CD4-positive, alpha-beta T cell treated with Interleukin-17A for 1 hour (primary cell): ENCODE measurements around the gene NDUFS6.

Experiments
- DNase-seq: peaks from one replicate; pipeline ENCODE4 v3.0.0-alpha.2; 2020

NDUFS6 gene

DNA sequence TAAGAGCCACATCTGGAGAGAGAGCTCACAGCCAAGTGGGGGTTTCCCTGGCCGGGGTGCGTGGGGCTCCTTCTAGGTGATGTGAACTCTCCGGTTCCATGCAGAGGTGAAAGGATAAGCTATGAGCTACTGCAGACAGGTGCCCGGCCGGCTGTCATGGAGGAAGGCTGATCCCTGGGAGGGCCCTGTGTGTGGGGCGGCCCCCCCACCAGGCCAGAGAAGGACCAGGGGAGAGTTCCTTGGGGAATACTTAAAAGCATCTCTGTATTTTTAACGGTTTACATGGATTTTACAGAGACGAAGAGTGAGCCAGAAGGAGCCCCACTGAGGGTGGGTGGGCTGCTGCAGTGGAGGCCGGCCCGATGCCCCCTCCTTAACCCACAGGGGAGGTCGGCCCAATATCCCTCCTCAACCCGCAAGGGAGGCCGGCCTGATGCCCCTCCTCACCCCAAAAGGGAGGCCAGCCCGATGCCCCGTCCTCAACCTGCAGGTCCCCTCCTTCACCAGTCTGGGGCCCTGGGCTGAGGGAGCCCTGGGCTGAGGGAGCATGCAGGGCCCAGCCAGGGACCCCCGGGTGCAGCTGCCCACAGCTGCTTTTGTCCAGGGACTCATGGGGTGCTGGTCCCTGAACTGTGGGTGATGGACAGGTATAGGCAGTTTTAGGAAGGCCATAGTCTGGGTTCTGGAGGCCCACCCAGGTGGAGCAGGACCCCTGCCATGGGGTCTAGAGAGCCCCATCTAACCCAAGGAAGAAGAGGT is 33.5 kb upstream of the NDUFS6 start:
- DNase-seq = no peak

DNA sequence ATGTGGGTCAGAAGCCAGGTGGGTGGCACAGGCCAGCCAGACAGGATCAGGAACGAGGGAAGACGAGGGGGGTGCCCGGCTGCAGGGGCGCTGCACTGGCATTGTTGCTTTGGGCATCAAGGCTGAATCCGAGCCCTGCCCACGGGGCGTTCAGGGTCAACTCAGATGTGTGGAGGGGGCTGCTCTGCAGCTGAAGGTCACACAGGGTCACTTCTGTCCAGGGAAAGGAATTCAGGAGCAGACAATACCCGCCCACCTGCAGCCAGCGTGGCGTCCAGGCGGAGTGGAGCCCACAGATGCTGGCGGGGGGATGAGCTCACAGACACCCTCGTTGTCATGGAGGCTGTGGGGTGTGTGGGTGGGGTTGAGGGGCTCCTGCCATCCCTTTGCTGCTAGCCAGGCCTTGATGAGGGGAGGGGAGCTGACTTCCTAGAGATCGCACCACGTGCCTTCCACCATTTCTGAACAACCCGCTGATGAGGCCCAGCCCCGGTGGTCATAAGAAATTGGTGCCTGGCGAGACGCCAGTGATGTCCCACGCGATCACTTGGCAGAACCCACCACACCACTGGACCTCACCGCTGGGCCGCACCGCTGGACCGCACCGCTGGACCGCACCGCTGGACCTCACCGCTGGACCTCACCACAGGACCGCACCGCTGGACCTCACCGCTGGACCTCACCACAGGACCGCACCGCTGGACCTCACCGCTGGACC is 32.8 kb upstream of the NDUFS6 start:
- DNase-seq = no peak

DNA sequence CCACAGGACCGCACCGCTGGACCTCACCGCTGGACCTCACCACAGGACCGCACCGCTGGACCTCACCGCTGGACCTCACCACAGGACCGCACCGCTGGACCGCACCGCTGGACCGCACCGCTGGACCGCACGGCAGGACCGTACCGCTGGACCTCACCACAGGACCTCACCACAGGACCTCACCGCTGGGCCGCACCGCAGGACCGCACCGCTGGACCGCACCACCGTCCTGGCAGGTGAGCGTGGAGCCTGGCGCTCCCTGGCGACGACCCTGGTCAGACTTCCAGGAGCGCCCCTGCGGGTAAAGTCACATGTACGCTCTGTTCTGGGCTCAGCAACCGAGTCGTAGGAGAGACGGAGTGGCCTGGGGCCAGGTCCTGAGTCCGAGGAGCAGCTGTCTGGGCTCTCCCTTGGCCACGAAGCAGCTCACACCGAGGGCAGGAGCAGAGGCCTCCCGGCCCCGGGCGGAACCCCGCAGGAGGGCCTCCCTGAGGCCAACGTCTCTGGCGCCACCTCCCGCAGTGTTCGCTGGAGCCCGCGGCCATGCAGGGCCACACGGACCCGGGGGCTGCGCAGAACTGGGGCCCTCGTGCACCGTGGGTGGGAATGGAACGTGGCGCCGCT is 32.1 kb upstream of the NDUFS6 start:
- DNase-seq = no peak

DNA sequence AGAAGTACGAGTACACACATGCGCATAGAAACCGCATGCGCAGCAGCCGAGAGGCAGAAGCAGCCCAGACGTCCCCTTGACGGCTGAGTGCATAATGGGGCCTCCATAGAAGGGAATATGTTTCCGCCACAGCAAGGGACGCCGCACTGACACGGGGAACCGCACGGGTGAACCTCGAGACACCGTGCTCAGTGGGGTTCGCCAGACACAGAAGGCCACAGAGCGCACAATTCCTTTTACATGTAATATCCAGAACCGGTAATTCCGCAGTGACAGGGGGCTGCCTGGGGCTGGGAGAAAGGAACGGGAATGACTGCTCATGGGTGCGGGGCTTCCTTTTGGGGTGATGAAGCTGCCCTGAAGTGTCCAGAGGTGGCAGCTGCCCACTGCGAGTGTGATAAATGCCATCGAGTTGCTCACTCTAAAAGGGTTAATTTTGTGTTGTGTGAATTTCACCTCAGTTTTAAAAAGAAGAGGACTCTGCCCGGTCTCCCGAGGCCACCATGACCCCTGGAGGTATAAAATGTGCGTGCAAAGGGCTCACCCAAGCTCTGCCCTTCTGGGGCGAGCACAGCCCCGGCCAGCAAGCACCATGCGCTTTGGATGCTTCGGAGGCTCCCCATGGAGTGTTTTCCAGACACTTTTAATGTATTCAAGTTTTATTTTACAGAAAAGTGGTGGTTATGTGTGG is 31.3 kb upstream of the NDUFS6 start:
- DNase-seq = no peak

DNA sequence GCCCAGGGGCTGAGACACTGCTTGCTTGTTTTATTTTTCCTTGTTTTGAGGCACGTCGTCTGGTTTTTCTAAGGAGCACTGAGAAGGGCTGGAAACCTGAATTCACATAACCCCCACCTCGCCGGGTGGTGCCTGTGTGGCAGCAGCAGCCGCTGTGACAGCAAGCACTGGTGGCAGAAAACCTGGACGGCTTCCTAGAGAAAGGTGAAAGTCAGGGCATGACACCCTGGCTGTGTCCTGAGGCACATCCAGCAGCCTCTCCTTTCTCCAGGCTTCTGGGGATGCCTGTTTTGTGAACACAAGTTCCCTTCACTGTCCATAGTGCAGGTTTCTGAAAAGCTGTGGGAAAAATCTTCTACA is 30.8 kb upstream of the NDUFS6 start:
- no peak for DNase-seq

DNA sequence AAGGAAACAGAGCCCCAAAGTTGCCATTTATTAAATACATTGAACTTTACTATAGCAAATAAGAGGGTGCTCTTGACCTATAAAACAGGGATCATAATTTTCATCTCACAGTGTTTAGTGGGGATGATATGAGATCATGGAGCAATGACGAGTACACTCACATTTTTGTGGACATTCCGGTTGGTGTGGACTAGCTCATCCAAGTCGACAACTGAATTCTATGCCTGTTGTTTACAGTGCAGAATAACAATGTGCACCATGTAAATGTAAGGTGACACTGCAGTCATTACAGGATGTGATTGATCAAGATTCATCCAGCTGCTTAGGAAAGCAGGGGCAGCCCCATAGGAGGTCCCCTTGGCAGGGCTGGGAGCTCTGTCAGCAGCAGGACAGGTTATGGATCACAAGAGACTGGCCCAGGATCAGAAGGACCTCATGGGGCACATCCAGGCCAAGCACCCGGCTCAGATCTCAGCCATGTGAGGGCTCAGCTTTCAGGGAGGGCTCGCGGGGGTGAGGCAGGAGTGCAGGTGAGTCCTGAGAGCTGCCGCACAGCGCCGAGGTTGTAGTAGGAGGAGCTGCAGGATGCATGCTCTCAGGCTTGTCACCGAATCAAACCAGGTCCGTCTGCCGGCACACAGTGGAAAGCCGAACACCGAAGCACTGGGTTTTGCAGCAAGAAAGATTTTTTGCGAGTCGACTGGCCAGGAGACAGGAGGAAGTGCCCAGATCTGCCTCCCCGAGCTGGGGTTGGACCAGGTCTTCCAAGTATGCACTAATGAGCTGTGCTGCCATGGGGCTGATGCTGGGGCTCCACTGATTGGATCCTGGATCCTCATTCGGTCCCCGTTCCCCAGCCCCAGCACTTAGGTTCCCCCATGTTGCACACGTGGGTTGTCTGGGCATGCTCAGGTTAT is 29.8 kb upstream of the NDUFS6 start:
- DNase-seq = no peak

DNA sequence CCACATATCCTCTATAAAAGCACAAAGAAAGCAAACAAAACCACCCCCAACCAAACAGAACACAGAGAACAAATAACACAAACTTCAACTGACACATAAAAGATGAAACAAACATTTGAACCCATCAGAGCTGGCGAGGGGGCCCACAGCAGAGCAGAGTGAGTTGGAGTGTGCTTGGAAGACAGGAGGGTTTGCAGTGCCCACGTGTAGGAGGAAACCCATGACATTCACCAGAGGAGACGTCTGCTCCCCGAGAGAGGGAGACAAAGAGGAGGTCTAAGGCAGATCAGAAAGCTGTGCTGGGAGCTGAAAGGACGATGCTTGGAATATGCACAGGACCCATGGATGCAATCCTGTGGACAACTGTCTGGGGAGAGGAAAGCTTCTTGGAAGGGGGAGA is 28.6 kb upstream of the NDUFS6 start:
- peak; percentile 7 for DNase-seq

DNA sequence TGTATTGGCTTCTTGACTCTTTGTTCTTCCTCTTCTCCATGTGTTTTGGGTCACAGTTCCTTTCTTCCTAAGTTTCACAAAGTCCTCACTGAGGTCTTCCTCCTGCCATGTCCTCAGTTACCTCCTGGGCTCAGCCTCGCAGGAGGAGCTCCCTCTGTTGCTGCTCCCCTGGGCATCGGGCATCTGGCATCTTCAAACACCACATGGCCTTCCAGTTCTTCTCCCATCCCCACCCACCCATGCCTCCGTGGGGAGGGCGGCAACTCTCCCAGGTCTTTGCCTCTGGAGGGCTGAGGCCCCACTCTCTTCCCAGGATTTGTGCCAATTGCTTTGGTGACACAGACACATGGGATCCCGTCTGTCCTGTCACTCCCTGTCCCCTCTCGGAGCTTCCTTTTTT is 24.4 kb upstream of the NDUFS6 start:
- DNase-seq = no peak

DNA sequence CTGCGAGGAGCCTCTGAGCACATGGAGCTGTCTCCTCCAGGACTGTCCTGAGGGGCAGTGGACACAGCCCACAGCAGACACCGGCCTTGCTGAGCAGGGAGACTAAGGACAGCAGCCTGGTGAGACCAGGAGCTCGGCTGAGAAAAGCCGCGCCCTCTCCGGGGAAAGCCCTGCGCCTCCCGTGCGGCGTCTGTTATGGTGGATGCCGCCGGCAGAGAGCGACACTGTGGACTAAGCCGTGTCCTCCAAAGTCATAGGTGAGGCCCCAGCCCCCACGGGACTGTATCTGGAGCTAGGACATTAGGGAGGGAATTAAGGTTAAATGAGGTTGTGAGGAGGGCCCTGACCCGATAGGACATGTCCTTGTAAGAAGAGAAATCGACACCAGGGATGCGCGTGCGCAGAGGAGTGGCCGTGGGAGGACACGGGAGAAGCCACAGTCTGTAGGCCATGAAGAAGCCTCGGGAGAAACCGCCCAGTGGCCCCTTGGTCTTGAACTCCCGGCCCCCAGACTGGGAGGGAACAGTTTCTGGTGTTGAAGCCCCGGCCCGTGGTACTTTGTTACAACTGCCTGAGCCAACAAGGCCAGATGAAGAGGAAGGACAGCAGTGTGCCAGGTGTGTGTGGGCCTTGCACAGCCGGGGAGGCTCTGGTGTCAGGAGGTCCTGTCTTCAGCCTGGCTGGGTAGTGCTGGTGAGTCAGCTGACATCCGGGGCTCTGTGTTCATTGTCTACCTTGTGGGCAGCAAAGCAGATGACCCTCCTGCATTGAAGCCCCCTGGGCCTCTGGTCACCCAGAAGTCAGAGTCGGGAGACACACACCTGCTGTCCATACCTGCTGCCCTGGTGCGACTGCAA is 23.7 kb upstream of the NDUFS6 start:
- no peak for DNase-seq

DNA sequence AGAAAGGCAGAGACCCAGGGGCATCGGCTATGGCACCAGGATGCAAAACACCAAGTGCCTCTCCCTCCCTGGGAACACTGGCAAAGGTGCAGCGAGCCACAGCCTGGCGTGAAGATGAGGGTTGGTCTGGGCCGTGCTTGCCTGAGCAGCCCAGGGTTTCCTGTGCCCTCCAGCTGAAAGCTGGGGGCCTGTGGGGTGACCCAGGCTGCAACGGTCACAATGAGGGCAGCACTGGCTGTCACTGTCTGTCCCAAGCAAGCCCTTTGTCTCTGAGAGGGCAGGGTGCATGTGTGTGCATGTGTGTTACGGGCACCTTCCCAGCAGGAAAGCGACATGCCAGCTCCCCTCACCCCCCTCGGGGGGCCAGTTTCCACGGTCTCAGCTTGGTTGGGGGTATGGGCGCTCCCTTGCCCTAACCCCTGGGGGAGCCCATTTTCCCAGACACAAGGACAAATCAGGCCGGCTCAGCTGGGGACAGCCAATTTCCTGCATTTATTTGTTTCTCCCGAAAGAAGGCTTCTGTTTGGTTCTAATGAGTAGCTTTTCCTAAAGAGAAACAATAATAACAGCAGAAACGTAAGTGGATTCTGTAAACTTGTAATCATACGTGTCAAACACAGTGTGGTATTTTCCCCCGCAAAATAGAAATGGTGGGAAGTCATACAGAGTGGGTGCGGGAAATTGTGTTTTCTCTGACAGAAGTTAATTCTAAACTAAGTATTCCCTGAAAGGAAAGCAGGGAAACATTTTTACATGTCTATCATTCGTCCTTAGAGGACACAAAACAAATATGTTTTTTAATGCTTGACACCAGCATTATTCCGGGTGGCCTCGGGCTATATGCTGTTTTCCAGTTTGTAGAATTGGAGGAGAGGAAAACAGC is 22.8 kb upstream of the NDUFS6 start:
- no peak for DNase-seq

DNA sequence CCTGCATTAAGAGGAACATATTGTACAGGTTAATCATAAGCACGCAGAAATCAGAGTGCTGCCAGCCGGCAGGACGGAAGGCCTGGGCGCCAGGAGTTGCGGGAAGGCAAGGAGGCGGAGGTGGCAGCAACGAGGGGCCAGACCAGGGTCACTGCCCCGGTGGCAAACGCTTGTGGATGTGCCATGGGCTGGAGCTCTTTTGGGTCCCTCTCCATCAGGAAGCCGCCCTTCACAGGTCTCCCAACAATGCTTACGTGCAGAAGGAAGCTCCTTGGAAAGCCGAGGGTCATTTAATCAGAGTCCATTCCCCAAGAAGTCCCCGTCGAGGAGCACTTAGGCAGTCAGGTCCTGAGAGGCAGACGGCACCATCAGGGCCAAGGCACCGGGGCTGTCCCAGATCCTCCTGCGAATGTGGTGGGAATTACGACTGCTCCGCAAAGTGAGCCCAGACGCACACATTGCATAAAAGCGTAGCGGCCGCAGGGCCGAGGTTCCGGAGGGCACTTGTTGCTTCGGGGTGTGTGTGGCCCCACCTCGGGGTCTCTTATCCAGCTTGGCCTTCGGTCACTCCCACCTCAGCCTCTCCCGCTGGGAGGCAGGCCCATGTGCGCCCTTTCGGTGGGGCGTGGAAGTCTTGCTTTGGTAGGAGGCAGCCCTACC is 22.1 kb upstream of the NDUFS6 start:
- DNase-seq = no peak

DNA sequence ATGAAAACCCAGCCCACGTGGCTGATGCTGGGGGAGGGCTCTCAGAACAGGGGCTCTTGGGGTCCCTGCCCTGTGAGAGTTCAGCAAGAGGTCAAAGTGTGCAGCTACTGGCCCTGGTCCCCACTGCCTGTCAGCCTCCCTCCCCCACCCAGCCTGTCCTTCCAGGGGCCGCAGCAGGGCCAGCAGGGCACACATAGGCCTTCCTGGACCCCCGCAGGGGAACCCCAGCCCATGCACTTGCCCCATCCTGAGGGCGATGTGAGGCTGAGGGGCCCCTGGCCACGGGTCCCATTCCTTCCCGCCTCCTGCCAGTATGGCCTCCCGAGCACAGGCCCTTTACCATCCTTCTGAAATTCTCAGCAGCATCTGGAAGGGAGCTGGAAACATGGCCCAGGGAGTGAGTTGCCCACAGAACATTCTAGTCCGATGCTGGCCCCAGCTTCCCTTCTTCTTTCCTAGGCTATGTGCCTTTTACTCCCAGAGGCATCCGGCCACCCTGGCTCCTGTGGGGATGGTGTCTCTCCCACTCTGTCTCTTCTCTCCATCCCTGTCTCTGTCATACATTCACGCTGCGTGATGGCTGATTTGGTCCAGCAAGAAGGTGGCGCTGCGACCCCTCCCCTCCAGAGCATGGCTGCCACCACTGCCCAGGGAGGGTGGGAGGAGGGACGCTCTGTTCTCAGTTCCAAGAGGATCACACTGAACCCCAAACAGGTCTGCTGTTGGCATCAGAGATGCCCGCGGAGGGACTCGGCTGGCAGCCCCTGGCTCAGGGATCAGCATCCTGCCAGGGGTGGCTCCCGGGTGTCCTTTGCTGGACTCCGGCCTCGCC is 21.2 kb upstream of the NDUFS6 start:
- no peak for DNase-seq

DNA sequence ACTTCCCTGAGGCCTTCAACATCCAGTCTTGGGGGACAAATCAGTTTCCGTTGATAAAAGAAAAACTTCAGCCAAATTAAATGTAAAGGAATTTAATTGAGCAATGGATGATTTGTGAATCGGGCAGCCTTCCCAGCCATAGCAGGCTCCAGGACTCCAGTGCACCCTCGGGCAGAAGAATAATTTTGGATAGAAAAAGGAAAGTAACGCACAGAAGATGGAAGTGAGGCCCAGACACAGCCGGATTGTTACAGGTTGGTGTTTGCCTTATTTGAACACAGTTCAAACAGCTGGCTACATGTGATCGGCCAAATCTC is 20.6 kb upstream of the NDUFS6 start:
- no peak for DNase-seq

DNA sequence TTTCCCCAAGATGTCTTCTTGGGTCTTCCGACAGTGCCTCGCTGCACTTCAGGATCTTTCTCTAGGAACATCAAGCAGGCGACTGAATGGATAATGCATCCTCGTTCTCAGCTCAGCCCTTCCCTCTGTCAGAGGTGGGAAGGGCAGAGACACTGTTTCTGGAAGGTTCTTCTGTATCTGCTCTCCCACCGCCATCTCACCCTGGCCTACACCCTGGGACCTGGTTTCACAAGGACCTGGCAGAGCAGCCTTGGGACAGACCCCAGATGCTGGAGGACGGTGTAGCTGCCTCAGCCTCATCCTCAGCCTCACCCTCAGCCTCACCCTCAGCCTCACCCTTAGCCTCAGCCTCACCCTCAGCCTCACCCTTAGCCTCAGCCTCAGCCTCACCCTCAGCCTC is 20.1 kb upstream of the NDUFS6 start:
- DNase-seq = no peak

DNA sequence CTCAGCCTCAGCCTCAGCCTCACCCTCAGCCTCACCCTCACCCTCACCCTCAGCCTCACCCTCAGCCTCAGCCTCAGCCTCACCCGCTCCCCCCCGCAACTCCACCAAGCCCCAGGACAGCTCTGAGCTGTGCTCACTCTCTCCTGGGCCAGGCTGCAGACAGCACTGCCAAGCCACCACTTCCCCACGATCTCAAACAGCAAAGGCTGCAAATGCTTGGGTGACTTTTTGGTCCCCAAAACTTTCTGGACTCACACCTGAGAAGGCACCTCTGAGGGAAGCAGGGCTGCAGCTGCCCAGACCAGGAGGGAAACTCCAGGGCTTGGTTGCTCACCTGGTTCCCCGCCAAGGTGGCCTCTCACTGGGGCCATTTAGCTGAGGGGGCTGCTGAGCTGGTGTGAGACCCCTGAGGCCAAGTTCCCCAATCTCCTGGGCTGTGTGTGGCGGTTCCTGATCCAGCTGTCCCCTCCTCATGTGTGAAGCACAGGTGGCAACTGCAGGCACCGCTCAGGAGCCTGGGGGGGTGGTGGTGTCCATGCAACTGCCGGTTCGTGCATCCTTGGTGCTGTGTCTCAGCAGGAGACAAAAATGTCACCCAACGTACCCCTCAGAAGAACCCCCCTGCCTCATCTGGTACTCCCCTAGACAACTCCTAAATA is 19.4 kb upstream of the NDUFS6 start:
- DNase-seq = no peak

DNA sequence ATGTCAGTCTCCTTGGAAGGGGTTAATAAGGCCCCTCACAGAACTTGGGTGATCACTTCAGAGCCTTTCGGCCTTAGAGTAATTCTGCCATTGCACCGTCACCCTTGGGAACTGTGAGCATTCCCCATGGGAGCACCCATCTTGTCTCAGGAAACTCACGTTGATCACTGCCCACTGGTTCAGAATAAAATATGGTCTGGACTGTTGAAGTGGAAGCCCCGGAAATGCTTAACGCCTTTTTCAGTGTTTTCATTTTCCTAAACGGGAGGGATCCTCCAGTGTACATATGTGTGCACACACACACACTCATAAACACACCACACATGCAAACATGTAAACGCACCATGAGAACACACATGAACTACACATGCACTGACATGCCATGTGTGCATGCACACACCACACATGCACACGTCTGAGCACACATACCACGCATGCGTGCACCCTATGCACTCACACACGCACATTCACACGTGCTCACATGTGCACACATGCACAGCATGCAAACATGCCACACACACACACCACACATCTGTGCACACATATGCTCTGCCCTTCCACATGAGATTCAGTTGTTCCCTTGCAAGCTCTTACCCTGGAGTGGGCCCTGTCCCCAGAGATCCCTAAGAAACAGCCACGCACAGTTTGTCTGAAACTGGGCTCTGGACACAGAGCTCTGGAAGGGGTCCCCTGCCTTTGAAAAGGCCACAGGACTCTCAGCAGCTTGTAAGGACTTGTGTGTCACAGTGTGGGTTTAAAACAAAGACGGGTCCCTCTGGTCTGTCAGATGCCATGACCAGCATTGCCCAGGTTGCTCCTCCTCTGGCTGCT is 18.6 kb upstream of the NDUFS6 start:
- DNase-seq = no peak

DNA sequence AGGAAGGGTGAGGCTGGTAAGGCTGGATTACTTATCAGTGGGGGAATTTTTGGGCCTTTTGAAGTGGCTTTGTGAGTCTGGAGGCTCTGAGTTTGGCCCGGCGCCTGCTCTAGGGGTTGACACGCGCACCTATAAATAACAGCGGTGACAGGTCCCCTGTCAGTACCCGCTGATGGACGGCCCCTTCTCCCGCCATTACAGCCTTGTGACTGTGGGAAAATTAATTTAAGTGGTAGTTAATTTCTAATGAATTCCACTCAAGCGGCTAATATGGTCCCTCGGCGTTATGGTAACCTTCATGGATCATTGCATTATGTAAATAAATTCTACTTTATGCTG is 18.0 kb upstream of the NDUFS6 start:
- DNase-seq = no peak
